Activated CD8-positive, alpha-beta T cell treated with anti-CD3 and anti-CD28 coated beads, Interleukin-2, amount 10 ng/mL, durations not matched to agents 7 days and 5 days (primary cell): Measurements from ENCODE around the gene CACNA2D3. TPM values are rescaled to one million over a fixed set of nuclear protein-coding genes. Genes with fewer than 3 reads are reported as not detected.

Experiments
- ATAC-seq: fragments of 150-1000 bp; cut with Tn5 transposase; one replicate; pipeline ENCODE4 v1.10.0; 2021; ENCODE audit warnings: moderate library complexity
- CTCF ChIA-PET: fragments of 350-600 bp; sonication (Branson Sonifier 250); formaldehyde crosslinking; loops from one replicate; lab custom pipeline; 2021; ENCODE audit warnings: antibody characterized with exemption; lab: Charles Lee
- POLR2A ChIA-PET: fragments of 350-600 bp; sonication (Branson Sonifier 250); formaldehyde crosslinking; loops from one replicate; lab custom pipeline; 2021; ENCODE audit warnings: antibody characterized with exemption; lab: Charles Lee
- DNase-seq: peaks from one replicate; pipeline ENCODE4 v3.0.0-alpha.2; 2020
- H3K27ac Mint-ChIP-seq: one replicate; pipeline ENCODE4 v1.8.0; 2021; ENCODE audit warnings: mild to moderate bottlenecking, mixed read lengths
- H3K27me3 Mint-ChIP-seq: one replicate; pipeline ENCODE4 v1.8.0; 2021; ENCODE audit warnings: low read depth, mixed read lengths
- H3K36me3 Mint-ChIP-seq: one replicate; pipeline ENCODE4 v1.8.0; 2021; ENCODE audit warnings: low read depth, mixed read lengths
- H3K4me1 Mint-ChIP-seq: one replicate; pipeline ENCODE4 v1.8.0; 2021; ENCODE audit warnings: low read depth, mixed read lengths
- H3K4me3 Mint-ChIP-seq: one replicate; pipeline ENCODE4 v1.8.0; 2021; ENCODE audit warnings: mild to moderate bottlenecking, mixed read lengths
- H3K9me3 Mint-ChIP-seq: one replicate; pipeline ENCODE4 v1.8.0; 2022; ENCODE audit warnings: mixed read lengths; ENCODE audit not compliant: insufficient read depth
- total RNA-seq, 2 experiments: library from RNA; stranded (reverse); gene quantifications; one replicate each; pipeline ENCODE4 v1.2.3, GENCODE V29; 2021

CACNA2D3 gene
- total RNA-seq, 2 experiments from 2014 or later = not detected

DNA sequence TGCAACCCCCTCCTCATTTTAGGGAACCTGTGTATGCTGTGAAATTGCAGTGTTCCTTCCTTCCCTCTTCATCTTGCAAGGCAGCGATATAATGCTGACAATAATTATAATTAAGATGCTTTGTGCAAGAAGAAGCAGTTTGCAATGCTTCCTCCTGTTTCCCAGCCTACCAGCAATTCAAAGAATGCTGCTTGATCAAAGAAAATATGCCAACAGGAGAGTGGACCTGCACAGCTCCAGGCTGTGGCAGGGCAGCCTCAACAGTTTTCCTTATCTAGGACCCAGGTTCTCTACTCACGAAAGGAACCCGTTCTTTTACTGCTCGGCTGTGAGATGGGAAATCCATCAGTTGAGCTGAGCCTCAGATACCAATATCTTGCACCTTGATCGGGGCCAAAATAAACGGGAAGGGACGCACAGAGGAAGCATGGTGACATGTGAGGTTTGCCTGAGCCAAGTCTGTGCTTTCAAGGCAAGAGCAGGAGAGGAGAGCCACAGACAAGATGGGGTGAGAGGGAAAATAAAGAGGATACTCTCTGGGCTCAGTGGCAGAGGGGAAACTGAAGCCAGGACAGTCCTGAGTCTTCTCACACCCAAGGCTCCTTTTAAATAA, 828.1 kb downstream of the CACNA2D3 start:
- Mint-ChIP-seq H3K27ac (no peak overlapping the region), H3K4me1 (no peaks in the 10 kb centered on the region), H3K9me3 (no peaks in the 10 kb centered on the region), H3K27me3 (no peaks in the 10 kb centered on the region), H3K4me3 (no peak overlapping the region), H3K36me3 (no peaks in the 10 kb centered on the region)
- POLR2A ChIA-PET = no interaction called here
- ATAC-seq (no peak), DNase-seq (no peak)
- CTCF ChIA-PET = no interaction called here

- no peak overlapping the region for H3K4me3 Mint-ChIP-seq
- no peaks in the 10 kb centered on the region for H3K4me1 Mint-ChIP-seq
- no peak for DNase-seq
- no peaks in the 10 kb centered on the region for H3K27me3 Mint-ChIP-seq
- no peak for ATAC-seq
- H3K36me3 Mint-ChIP-seq = no peaks in the 10 kb centered on the region
- H3K9me3 Mint-ChIP-seq = no peaks in the 10 kb centered on the region
- no peak overlapping the region for H3K27ac Mint-ChIP-seq
- CTCF ChIA-PET = no interaction called here
- POLR2A ChIA-PET = no interaction called here
Observed at GRCh38 chr3:54951405-54951804, 829.1 kb downstream of the CACNA2D3 start.

DNA sequence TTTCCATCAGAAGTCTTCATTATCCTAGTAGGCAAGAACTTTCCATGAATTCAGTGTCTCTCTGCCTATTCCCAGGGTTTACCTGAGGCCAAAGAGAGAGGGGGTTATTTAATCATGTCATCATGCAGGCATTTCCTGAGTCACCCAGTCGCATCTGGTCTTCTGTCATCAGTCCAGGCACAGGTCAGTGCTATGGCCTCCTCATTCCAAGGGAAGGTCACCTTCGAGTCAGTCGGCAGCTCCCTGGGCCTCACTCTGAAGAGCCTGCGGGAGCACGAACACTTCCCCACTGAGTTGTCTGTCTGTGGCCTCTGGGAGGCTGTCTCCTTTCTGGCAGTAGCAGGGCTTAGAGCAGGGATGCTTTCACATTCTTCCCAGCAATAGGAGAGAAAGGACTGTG, 831.7 kb downstream of the CACNA2D3 start:
- Mint-ChIP-seq H3K4me1 (no peaks in the 10 kb centered on the region), H3K4me3 (no peak overlapping the region), H3K9me3 (no peaks in the 10 kb centered on the region), H3K36me3 (no peaks in the 10 kb centered on the region), H3K27me3 (no peaks in the 10 kb centered on the region), H3K27ac (no peak overlapping the region)
- ATAC-seq = no peak
- POLR2A ChIA-PET = no interaction called here
- DNase-seq = no peak
- CTCF ChIA-PET = no interaction called here

- ChIA-PET CTCF (no interaction called here), POLR2A (no interaction called here)
- H3K4me1 Mint-ChIP-seq = no peaks in the 10 kb centered on the region
- no peak overlapping the region for H3K4me3 Mint-ChIP-seq
- ATAC-seq = no peak
- H3K27me3 Mint-ChIP-seq = no peaks in the 10 kb centered on the region
- no peaks in the 10 kb centered on the region for H3K36me3 Mint-ChIP-seq
- no peaks in the 10 kb centered on the region for H3K9me3 Mint-ChIP-seq
- no peak for DNase-seq
- no peak overlapping the region for H3K27ac Mint-ChIP-seq
Observed at GRCh38 chr3:54954521-54954920, 832.2 kb downstream of the CACNA2D3 start.

DNA sequence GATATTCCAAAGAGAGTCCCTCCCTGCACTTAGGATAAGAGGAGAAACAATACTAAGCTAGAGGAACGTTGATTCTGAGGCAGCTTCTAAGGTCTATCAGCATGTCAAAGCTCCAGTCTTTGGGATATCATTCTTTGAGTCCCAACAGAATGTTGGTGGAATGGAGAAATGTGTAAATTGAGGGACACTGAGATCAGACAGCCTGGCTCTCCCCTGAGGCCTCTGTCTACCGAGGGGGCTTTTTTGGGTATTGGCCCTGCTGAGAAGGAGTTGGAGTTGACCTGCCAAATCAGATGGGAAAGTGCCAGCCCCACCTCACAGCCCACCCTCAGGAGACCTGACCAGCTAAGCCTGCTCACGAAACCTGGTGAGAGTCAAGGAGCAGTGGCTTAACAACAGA, 833.1 kb downstream of the CACNA2D3 start:
- DNase-seq (no peak), ATAC-seq (no peak)
- Mint-ChIP-seq H3K36me3 (no peaks in the 10 kb centered on the region), H3K27me3 (no peaks in the 10 kb centered on the region), H3K9me3 (no peaks in the 10 kb centered on the region), H3K27ac (no peak overlapping the region), H3K4me1 (no peaks in the 10 kb centered on the region), H3K4me3 (no peak overlapping the region)
- POLR2A ChIA-PET = no interaction called here
- CTCF ChIA-PET = no interaction called here

GRCh38 chr3:54955941-54956340, 833.6 kb downstream of the CACNA2D3 start:
- POLR2A ChIA-PET = no interaction called here

DNA sequence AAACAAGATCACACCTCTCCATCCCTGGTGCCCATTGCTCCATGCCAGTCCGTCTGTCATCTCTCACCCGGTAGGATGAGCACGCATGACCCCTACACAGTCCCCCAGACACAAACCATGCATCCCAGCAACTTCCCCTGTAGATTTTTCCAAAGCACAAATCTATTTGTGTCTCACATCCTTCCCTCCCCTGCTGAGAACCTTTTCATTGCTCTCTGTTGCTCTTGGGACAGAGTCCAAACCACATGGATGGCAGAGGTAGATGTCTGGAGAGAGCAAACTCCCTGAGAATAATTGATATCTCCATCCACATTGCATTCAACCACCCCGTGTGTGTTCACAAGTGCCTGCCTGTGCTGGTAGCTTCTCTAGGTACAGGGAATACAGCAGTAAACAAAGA, 835.4 kb downstream of the CACNA2D3 start:
- H3K36me3 Mint-ChIP-seq = no peaks in the 10 kb centered on the region
- H3K4me3 Mint-ChIP-seq = no peak overlapping the region
- no peaks in the 10 kb centered on the region for H3K9me3 Mint-ChIP-seq
- H3K4me1 Mint-ChIP-seq = no peaks in the 10 kb centered on the region
- ChIA-PET CTCF (no interaction called here), POLR2A (no interaction called here)
- no peak overlapping the region for H3K27ac Mint-ChIP-seq
- ATAC-seq = no peak
- no peaks in the 10 kb centered on the region for H3K27me3 Mint-ChIP-seq
- no peak for DNase-seq

More at GRCh38 chr3:54955941-54956340, 833.6 kb downstream of the CACNA2D3 start:
- Mint-ChIP-seq H3K36me3 (no peaks in the 10 kb centered on the region), H3K9me3 (no peaks in the 10 kb centered on the region), H3K4me1 (no peaks in the 10 kb centered on the region), H3K4me3 (no peak overlapping the region), H3K27me3 (no peaks in the 10 kb centered on the region), H3K27ac (no peak overlapping the region)
- DNase-seq (no peak), ATAC-seq (no peak)
- CTCF ChIA-PET = no interaction called here

DNA sequence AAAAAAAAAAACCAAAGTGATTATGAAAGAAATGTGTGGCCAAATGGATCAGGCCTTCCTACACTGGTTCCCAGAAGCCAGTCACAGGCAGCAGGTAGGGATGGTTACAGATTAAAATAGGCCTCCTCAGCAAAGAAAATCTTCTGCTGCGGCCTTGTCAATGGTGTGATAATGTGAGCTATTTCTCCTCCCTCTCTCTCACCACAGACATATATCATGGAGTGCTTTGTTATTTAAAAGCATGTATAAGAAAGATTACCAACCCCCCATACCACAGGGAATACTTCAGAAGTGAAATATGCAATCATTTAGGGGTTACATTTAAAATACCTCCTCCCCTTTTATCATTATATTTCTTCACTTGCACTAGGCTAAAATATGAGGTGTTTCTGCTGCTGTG, 837.7 kb downstream of the CACNA2D3 start:
- H3K4me3 Mint-ChIP-seq = no peak overlapping the region
- ChIA-PET POLR2A (no interaction called here), CTCF (no interaction called here)
- DNase-seq (no peak), ATAC-seq (no peak)
- H3K27me3 Mint-ChIP-seq = no peaks in the 10 kb centered on the region
- H3K9me3 Mint-ChIP-seq = no peaks in the 10 kb centered on the region
- no peaks in the 10 kb centered on the region for H3K36me3 Mint-ChIP-seq
- no peaks in the 10 kb centered on the region for H3K4me1 Mint-ChIP-seq
- no peak overlapping the region for H3K27ac Mint-ChIP-seq

DNA sequence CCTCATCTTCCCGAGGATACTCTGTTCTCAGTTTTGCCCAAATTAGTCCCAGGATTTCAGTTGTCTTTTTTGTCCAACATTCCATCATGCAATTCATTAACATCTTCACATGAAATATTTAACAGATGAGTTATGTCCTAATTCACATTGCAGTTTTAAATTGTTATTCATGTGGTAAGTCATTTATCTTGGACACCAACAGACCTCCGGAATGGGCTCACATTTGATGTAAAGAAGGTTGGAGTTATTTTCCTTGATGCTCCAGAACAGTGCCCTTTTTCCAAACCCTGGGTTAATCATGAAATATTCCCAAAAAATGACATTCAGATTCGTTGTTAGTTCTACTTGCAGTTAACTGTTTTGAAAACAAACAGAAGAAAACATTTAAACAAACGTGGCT, 838.3 kb downstream of the CACNA2D3 start:
- H3K4me3 Mint-ChIP-seq = no peak overlapping the region
- DNase-seq = no peak
- H3K27ac Mint-ChIP-seq = no peak overlapping the region
- H3K27me3 Mint-ChIP-seq = no peaks in the 10 kb centered on the region
- H3K36me3 Mint-ChIP-seq = no peaks in the 10 kb centered on the region
- no peaks in the 10 kb centered on the region for H3K4me1 Mint-ChIP-seq
- ATAC-seq = no peak
- no peaks in the 10 kb centered on the region for H3K9me3 Mint-ChIP-seq
- CTCF ChIA-PET = no interaction called here
- POLR2A ChIA-PET = no interaction called here

DNA sequence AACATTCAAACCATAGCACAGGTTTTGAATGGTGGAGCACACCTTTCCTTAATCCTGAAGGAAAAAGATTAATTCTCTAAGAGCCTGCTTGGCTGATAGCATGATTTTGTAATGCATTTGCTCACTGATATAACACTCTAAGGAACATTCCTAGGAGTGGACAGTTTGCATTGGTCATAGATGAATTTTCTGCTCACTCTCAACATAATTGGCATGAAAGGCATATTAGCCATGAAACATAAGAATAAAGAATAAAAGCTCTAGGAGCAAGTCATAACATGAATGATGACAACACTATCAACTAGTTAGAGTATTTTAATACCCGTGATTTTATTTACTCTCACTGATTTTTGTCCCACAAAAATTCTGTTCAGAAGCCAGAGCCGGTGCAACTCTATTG, 839.8 kb downstream of the CACNA2D3 start:
- DNase-seq (no peak), ATAC-seq (no peak)
- H3K27ac Mint-ChIP-seq = no peak overlapping the region
- no peaks in the 10 kb centered on the region for H3K9me3 Mint-ChIP-seq
- no peaks in the 10 kb centered on the region for H3K4me1 Mint-ChIP-seq
- POLR2A ChIA-PET = no interaction called here
- CTCF ChIA-PET = no interaction called here
- H3K36me3 Mint-ChIP-seq = no peaks in the 10 kb centered on the region
- no peak overlapping the region for H3K4me3 Mint-ChIP-seq
- no peaks in the 10 kb centered on the region for H3K27me3 Mint-ChIP-seq

DNA sequence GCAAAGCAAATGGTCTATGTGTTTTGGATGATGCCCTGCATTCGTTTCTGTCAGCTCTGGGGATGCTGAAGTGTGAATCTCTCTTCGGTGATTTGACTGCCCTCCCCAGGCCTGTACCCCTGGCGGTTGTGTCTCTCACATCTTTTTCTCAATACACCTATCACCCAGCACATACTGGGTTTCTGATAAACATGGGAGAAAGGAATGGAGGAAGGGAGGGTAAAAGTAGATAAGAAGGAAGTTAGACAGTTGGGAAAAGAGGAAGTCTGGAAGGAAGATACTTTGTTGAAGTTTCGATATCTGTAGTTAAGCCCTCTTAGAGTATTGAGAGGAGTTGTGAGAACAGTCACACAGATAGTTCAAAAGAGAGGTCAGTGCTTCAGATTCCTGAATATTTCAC, 841.3 kb downstream of the CACNA2D3 start:
- no peak overlapping the region for H3K27ac Mint-ChIP-seq
- no peaks in the 10 kb centered on the region for H3K36me3 Mint-ChIP-seq
- CTCF ChIA-PET = no interaction called here
- H3K27me3 Mint-ChIP-seq = no peaks in the 10 kb centered on the region
- ATAC-seq = no peak
- no peaks in the 10 kb centered on the region for H3K4me1 Mint-ChIP-seq
- H3K4me3 Mint-ChIP-seq = no peak overlapping the region
- H3K9me3 Mint-ChIP-seq = no peaks in the 10 kb centered on the region
- POLR2A ChIA-PET = no interaction called here
- DNase-seq = no peak

DNA sequence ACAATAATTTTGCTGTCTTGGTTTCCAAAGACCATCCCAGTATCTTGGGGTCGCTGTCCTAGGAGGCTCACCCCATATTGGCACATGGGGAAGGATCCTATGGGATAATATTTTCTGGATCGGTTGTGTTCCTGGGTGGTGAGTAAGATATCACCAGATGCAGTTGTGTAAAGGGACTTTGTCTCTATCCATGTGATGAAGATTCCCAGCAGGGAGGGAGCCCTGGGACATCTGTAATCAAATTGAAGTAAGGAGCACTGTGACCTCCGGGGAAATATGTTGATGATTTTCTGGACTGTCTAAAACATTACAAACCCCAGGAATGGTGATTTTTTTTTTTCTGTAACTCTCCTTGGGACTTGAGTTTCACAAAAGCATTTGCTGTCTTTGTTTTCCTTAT, 841.7 kb downstream of the CACNA2D3 start:
- H3K36me3 Mint-ChIP-seq = no peaks in the 10 kb centered on the region
- CTCF ChIA-PET = no interaction called here
- no peaks in the 10 kb centered on the region for H3K27me3 Mint-ChIP-seq
- no peak for DNase-seq
- ATAC-seq = no peak
- no peaks in the 10 kb centered on the region for H3K4me1 Mint-ChIP-seq
- H3K9me3 Mint-ChIP-seq = no peaks in the 10 kb centered on the region
- no peak overlapping the region for H3K27ac Mint-ChIP-seq
- H3K4me3 Mint-ChIP-seq = no peak overlapping the region
- POLR2A ChIA-PET = no interaction called here

DNA sequence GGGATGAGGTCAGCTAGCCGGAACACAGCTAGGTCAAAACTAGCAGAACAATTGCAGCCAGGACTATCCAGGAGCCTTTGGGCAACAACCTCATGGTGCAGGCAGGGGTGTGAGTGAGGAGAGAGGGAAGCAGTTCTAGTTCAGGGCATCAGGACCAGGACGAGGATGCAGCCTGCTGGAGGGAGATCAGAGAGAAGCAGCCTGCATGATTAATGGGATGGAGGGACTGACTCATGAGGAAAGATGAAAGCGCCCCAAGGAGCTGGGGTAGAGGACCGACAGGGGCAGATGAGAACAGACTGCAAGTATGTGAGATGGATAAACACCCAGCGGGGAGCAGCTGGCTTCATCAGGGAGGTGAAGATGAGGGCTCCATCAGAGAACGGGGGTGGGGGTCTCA, 843.4 kb downstream of the CACNA2D3 start:
- ChIA-PET POLR2A (interaction anchor here (0.6 kb wide), 1 partner anchor 1273 kb away, joined by 3 read pairs; no protein-coding TSS in a partner anchor), CTCF (no interaction called here)
- H3K4me3 Mint-ChIP-seq = no peak overlapping the region
- no peak overlapping the region for H3K27ac Mint-ChIP-seq
- H3K9me3 Mint-ChIP-seq = peaks cover 2% of the 10 kb centered on the region
- DNase-seq (no peak), ATAC-seq (no peak)
- no peaks in the 10 kb centered on the region for H3K27me3 Mint-ChIP-seq
- no peaks in the 10 kb centered on the region for H3K36me3 Mint-ChIP-seq
- H3K4me1 Mint-ChIP-seq = no peaks in the 10 kb centered on the region
